Mucosa of descending colon (tissue), 3 donors: ENCODE data around the gene SRSF7. TPM values are rescaled to one million over a fixed set of nuclear protein-coding genes. Genes with fewer than 3 reads are reported as not detected.

ENCODE experiments used
- ATAC-seq: fragments of 200-7000 bp; cut with Tn5 transposase; one replicate; pipeline ENCODE4 v1.9.1; 2020; ENCODE audit warnings: mild to moderate bottlenecking, moderate library complexity
- DNase-seq, 3 donors: peaks; one replicate each; pipeline ENCODE4 v3.0.0-alpha.2; 2020
- H3K36me3 ChIP-seq: fragments of 200-600 bp; one replicate; pipeline ENCODE4 v1.8.0; 2021; ENCODE audit warnings: low read depth, mild to moderate bottlenecking
- H3K4me1 ChIP-seq: fragments of 200-600 bp; one replicate; pipeline ENCODE4 v1.8.0; 2021; ENCODE audit warnings: low read depth, mild to moderate bottlenecking
- H3K4me3 ChIP-seq: fragments of 200-600 bp; one replicate; pipeline ENCODE4 v1.8.0; 2021; ENCODE audit warnings: mild to moderate bottlenecking
- H3K9me3 ChIP-seq: fragments of 200-600 bp; one replicate; pipeline ENCODE4 v1.8.0; 2021; ENCODE audit warnings: mild to moderate bottlenecking
- intact Hi-C, 2 donors: fragments of 100-400 bp; cut with DNase I in 1 of 2; cut with micrococcal nuclease in 1 of 2; formaldehyde crosslinking; loops; one replicate each; pipeline versions ENCODE4 v1.11.0 to v1.11.1; 2022; cut with DNase I, micrococcal nuclease
- total RNA-seq, 3 donors: library from RNA; stranded (reverse); fragmentation: NEBNext Ultra II Directional in 2 of 3; extraction: Animal tissue kit (Norgen Biotek cat#: 25700) in 2 of 3; gene quantifications; one replicate each; pipeline versions ENCODE4 v1.2.1 to v1.2.4, GENCODE V29; 2021 to 2023
- TF ChIP-seq, protein P1 (sequence below): fragments of 200-600 bp; IDR thresholded peaks from one replicate; pipeline ENCODE4 v1.8.0; 2022; ENCODE audit warnings: antibody characterized with exemption, mild to moderate bottlenecking
- donor health status: DM: no; HTN: no; CAD: no; lungs with moderate emphysema.
- donor health status: DM: no; HTN: no; CAD: no.
- donor health status: DM: no; HTN: yes; CAD: no.

The SRSF7 gene
- total RNA-seq, 3 donors from 2014 or later = 91.3 to 130 (median 113) TPM

DNA sequence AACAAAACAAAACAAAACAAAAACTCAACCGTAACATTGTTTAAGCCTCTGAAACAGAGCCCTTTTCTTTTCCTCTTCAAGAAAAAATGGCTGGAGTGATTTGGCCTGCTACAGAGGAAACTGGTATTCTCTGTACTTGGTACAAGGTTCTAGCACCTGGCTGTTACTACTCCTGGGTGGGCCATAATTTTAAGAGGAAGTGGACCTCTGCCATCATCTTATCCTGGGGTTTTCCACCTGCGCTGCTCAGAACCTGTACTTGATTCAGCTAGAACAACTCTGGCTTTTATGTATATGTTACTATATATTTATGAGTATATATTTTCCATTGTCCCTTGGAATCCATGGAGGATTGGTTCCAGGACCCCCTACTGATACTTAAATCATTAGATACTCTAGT, 22.5 kb downstream of the SRSF7 start:
- no peaks in the 10 kb centered on the region for H3K36me3 ChIP-seq

GRCh38 chr2:38727661-38728060, 23.5 kb downstream of the SRSF7 start:
- TF ChIP-seq, protein P1, sequence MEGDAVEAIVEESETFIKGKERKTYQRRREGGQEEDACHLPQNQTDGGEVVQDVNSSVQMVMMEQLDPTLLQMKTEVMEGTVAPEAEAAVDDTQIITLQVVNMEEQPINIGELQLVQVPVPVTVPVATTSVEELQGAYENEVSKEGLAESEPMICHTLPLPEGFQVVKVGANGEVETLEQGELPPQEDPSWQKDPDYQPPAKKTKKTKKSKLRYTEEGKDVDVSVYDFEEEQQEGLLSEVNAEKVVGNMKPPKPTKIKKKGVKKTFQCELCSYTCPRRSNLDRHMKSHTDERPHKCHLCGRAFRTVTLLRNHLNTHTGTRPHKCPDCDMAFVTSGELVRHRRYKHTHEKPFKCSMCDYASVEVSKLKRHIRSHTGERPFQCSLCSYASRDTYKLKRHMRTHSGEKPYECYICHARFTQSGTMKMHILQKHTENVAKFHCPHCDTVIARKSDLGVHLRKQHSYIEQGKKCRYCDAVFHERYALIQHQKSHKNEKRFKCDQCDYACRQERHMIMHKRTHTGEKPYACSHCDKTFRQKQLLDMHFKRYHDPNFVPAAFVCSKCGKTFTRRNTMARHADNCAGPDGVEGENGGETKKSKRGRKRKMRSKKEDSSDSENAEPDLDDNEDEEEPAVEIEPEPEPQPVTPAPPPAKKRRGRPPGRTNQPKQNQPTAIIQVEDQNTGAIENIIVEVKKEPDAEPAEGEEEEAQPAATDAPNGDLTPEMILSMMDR = no peak
- Histone ChIP-seq H3K4me3 (no peak overlapping the region), H3K9me3 (no peaks in the 10 kb centered on the region), H3K4me1 (no peaks in the 10 kb centered on the region), H3K36me3 (no peaks in the 10 kb centered on the region)
- ATAC-seq = no peak
- intact Hi-C loops = loop anchor here (2.0 to 10.0 kb wide), 2 partner anchors 17 to 143 kb away; no protein-coding TSS in a partner anchor
- no peak for DNase-seq

More for the DNA sequence above, 22.5 kb downstream of the SRSF7 start:
- Histone ChIP-seq H3K9me3 (no peaks in the 10 kb centered on the region), H3K4me1 (no peaks in the 10 kb centered on the region), H3K4me3 (no peak overlapping the region)
- peak; percentile 69 for ATAC-seq
- no peak for DNase-seq
- intact Hi-C loops = loop anchor here (2.0 to 10.0 kb wide), 2 partner anchors 16 to 144 kb away; no protein-coding TSS in a partner anchor
- TF ChIP-seq, protein P1 = no peak

GRCh38 chr2:38723173-38723572, 28.0 kb downstream of the SRSF7 start:
- intact Hi-C loops = loop anchor here in 1 of 2 donors (10.0 kb wide), 1 partner anchor 138 kb away; no protein-coding TSS in a partner anchor
- ATAC-seq (peak; percentile 17), DNase-seq (no peak)
- Histone ChIP-seq H3K4me3 (no peak overlapping the region), H3K9me3 (no peaks in the 10 kb centered on the region), H3K4me1 (no peaks in the 10 kb centered on the region), H3K36me3 (no peaks in the 10 kb centered on the region)
- TF ChIP-seq, protein P1 = no peak

DNA sequence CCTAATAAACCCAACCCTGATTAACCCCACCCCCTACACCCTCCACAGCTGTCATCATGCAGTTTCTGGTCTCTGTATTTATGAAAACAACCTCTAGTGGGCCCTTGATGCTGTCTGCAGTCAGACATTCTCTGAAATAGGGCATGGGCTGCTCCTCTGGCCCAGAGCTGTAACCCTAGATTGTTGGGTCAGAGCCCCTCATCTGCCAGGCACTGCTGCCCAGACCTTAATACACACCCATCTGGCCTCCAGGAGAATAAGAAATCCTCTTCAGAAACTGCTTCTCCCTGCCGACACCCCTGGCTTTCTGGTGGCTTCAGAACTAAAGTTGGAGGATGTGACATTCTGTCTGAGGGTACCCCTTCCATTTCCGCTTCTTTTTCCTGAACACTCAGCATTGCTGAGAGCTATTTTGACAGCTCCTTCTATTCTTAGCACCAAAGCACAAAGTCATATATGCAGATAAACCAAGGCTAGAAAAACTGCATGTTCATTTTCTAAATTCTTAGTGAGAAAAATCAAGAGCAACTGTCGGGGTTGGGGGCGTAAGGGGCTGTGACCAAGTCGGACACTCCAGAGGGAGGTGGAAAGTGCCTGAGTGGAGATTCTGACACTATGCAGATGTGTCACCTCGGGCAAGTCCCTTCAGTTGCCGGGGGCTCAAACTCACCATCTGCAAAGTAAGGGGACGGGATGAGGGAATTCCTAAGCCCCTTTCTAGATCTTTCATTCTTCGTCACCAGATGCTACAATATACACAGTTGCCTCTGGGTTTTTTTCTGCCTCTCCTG, 28.7 kb downstream of the SRSF7 start:
- H3K4me1 ChIP-seq = no peaks in the 10 kb centered on the region
- TF ChIP-seq, protein P1 = no peak
- H3K36me3 ChIP-seq = no peaks in the 10 kb centered on the region
- H3K9me3 ChIP-seq = no peaks in the 10 kb centered on the region
- intact Hi-C loops = loop anchor here in 1 of 2 donors (10.0 kb wide), 1 partner anchor 138 kb away; no protein-coding TSS in a partner anchor
- ATAC-seq (peak; percentile 26), DNase-seq (no peak)
- H3K4me3 ChIP-seq = no peak overlapping the region

- ATAC-seq = peak; percentile 72
- Histone ChIP-seq H3K36me3 (no peaks in the 10 kb centered on the region), H3K4me1 (no peaks in the 10 kb centered on the region), H3K4me3 (no peak overlapping the region), H3K9me3 (no peaks in the 10 kb centered on the region)
- intact Hi-C loops = loop anchor here in 1 of 2 donors (10.0 kb wide), 1 partner anchor 136 kb away; no protein-coding TSS in a partner anchor
- TF ChIP-seq, protein P1 = no peak
- peak in 2 of 3 donors; percentile 43 to 64 for DNase-seq
Measured at GRCh38 chr2:38720613-38721241, 30.4 kb downstream of the SRSF7 start.
